ENCODE results near the gene ALAS2.
A peak's percentile ranks its signal among the peaks of the same experiment; 100 is the strongest.

Gene ALAS2

GRCh38 chrX:55005256-55005655, 25.5 kb downstream of the ALAS2 start:
- no peak for TF ChIP-seq CTCF (conservative IDR thresholded peaks at IDR 0.05; ENCODE audit: control insufficient read depth, insufficient read depth, low read depth, low read length)
- DNase-seq (ENCODE audit: low read depth): no peak
- no peak overlapping the region for H3K4me3 ChIP-seq (ENCODE audit: control insufficient read depth, low read depth, low read length)

- no peak for DNase-seq (ENCODE audit: low read depth)
- H3K4me3 ChIP-seq (ENCODE audit: control insufficient read depth, low read depth, low read length): no peak overlapping the region
- TF ChIP-seq CTCF (conservative IDR thresholded peaks at IDR 0.05; ENCODE audit: control insufficient read depth, insufficient read depth, low read depth, low read length): no peak
Observed at GRCh38 chrX:55004231-55004630, 26.5 kb downstream of the ALAS2 start.

- TF ChIP-seq CTCF (conservative IDR thresholded peaks at IDR 0.05; ENCODE audit: control insufficient read depth, insufficient read depth, low read depth, low read length): no peak
- DNase-seq (ENCODE audit: low read depth): peak; percentile 90
- peak within 1 kb of the TSS; percentile 74 for H3K4me3 ChIP-seq (ENCODE audit: control insufficient read depth, low read depth, low read length)
Observed at GRCh38 chrX:54999717-55000598, 30.8 kb downstream of the ALAS2 start, which contains the start of gene APEX2. TSS of gene APEX2 (plus strand) at chrX:55000363. CDS start at chrX:55000423, 60 bp downstream.

- H3K4me3 ChIP-seq (ENCODE audit: control insufficient read depth, low read depth, low read length): no peak overlapping the region
- DNase-seq (ENCODE audit: low read depth): no peak
- no peak for TF ChIP-seq CTCF (conservative IDR thresholded peaks at IDR 0.05; ENCODE audit: control insufficient read depth, insufficient read depth, low read depth, low read length)
Observed at GRCh38 chrX:54995621-54996020, 35.2 kb downstream of the ALAS2 start.

- no peak overlapping the region for H3K4me3 ChIP-seq (ENCODE audit: control insufficient read depth, low read depth, low read length)
- TF ChIP-seq CTCF (conservative IDR thresholded peaks at IDR 0.05; ENCODE audit: control insufficient read depth, insufficient read depth, low read depth, low read length): no peak
- DNase-seq (ENCODE audit: low read depth): no peak
Observed at GRCh38 chrX:54994668-54995351, 36.0 kb downstream of the ALAS2 start.

GRCh38 chrX:54994099-54994498, 36.7 kb downstream of the ALAS2 start, which contains the start of gene PFKFB1:
TSS of gene PFKFB1 (minus strand) at chrX:54994188. CDS start at chrX:54994007, 181 bp downstream.
- H3K4me3 ChIP-seq (ENCODE audit: control insufficient read depth, low read depth, low read length): no peak within 1 kb of the TSS
- TF ChIP-seq CTCF (conservative IDR thresholded peaks at IDR 0.05; ENCODE audit: control insufficient read depth, insufficient read depth, low read depth, low read length): no peak

More at GRCh38 chrX:54994099-54994498, 36.7 kb downstream of the ALAS2 start, which contains the start of gene PFKFB1:
- no peak for DNase-seq (ENCODE audit: low read depth)
